Glomerular visceral epithelial cell (primary cell): ENCODE data around the gene VIM.
A peak's percentile ranks its signal among the peaks of the same experiment; 100 is the strongest.

Experiments used
- DNase-seq: peaks from one replicate; pipeline ENCODE4 v3.0.0-alpha.2; 2016; ENCODE audit errors: extremely low spot score

Gene VIM

GRCh38 chr10:17209881-17210280, 18.2 kb upstream of the VIM start:
- no peak for DNase-seq

DNA sequence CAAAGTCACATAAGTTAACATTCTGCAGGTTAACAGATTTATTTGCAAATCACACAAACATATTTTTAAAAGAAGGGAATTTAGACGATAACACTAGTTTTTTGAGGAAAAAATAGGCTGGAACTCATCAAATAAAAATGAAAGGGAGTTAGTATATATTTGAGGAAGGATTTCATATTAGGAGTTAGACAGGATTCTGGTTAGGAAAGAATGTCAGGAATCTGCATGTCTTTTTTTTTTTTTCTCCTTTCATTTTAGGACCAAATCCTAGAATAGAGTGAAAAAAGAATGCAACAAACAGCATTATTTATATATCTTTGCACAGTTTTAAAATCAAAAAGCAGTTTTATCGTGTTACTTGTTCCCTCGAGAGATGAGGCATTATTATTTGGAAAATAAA, 17.7 kb upstream of the VIM start:
- no peak for DNase-seq

GRCh38 chr10:17212802-17213221, 15.2 kb upstream of the VIM start:
- DNase-seq = no peak

DNA sequence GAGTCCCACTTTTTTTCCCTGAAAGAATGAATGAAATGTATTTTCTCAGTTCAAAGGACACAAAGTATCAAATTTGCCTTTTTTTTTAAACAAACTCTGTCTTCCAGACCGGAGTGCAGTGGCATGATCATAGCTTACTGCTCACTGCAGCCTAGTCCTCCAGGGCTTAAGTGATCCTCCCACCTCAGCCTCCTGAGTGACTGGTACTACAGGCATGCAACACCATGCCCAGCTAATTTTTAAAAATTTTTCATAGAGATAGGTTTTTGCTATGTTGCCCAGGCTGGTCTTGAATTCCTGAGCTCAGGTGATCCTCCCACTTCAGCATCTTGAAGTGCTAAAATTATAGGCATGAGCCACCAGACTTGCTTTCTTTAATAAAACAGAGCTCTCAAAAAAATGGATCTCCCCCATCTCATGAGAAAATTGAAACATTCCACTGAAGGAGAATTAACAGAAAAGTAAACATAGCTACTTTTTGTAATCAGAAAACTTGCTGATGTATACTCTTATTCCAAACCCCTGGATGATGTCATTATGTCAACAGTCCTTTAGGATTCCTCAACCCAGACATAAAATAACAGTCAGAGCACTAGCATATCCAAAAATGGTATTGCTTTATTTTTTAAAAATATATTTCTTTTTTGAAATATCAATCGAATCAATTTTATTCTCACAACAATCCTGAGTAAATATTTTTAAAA, 14.2 kb upstream of the VIM start:
- peak; percentile 46 for DNase-seq

- DNase-seq = peak; percentile 33
These were observed 13.5 kb upstream of the VIM start for GRCh38 chr10:17214526-17214925.

DNA sequence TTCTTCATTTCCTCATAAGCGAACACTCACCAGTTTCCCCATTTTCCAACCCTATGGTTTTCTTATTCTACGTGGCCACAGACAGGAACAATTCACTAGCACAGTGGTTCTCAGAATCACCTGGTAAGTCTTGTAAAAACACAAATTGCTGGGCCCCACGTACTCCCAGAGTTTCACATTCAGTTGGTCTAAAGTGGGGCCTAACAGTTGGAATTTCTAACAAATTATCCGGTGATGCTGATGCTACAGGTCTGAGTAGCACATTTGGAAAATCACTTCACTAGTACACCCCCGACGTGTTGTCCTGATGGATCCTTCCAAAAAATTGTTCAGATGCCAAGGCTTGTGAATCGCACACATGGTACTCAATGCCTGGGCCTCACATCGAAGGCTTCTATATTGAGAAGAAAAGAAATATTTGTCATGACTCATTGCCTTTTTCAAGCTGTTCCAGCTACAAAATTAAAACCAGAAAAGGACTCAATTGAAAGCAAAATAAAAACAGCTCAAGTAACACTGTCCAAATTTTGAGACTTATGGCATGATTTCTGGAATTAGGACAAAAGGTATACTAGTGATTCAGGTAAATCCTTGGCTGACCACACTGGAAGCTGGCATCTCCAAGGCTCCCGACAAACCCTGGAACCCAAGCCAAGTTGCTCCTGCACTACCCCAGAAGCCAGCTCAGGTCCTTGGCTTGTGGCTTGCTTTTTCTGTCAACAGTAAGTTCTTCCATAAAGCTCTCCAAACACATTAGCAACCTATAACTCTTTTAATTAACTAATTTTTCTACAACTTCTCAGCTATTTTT, 12.9 kb upstream of the VIM start:
- DNase-seq = peak; percentile 86

DNA sequence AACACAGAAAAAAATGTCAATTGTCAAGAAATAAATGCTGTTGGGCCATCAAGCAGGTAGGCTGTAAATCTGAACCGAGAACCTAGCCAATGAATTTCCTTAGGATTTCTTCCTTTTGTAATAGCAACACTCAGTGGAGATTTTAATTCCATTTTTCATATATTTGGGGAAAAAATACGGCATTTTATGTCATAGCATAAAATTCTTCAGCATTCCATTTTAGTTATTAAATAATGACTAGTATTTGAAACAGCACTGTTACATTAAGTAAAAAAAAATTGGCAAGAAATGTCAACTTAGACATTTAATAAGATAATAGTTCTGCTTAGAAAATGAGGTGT, 12.3 kb upstream of the VIM start:
- no peak for DNase-seq

DNA sequence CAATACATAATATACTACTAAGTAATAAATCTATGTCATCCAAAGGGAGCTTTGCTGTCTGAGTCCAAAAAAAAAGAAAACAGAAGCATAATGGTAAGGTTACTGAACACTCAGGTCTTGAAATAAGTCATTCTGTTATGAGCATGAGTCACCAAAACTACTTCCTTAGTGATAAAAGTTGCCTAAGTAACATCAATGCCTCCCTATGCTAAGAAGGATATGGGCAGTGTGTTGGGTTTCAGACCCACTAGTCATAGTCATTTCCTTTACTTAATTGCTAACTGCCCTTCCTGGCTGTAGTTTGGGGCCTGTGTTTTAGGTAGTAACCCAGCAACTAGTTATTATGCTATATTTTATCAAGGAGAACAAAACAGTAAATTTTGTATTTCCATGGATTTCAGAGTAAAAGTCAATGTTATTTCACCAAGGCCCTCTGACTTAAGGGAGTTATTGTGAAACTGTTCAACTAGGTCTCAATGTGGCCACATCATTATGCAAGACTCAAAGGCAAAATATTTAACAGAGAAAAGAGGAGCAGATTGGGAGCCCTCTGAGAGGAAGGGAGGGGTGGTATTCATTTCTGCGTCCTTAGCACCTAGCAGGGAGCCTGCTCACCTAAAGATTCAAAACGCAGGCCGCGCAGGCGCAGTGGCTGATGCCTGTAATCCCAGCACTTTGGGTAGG, 11.7 kb upstream of the VIM start:
- DNase-seq = peak; percentile 95

DNA sequence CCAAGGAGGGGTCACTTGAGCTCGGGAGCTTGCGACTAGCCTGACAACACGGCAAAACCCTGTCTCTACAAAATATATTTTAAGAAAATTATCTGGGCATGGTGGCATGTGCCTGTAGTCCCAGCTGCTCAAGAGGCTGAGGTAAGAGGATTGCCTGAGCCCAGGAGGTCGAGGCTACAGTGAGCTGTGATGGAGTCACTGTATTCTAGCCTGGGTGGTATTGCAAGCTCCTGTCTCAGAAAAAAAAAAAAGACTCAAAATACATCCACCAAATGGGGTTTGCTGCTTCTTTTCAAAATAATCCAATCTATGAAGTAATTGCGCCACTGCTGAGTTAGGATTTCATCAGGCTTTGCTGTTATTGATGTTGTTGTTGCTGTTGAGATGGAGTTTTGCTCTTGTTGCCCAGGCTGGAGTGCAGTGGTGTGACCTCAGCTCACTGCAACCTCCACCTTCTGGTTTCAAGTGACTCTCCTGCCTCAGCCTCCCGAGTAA, 11.1 kb upstream of the VIM start:
- DNase-seq = no peak

DNA sequence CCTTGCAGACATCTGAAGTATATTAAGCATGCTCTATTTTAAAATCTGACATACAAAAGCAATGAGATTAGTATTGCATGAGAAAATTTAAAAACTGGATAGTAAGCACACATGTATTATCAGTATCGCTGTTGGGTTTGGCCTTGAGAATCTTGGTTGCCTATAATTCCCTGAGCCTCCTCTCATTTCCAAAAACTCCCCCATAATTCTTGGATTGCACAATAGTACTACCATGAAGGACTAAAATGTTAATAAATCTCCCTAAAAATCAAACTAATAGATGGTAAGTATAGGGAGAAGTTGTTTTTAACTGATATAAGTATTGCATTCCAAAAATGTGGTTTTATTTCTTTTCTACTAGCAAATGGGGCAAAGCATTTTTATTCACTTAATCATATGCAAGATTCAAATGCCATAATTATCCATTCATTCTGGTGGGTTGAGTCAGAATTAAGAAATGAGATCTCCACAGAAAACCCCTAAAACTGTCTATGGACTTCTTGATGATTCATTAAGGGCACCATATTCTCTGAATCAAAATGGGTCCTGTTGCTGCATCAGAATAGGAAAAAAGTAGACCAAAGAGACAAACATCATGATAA, 10.3 kb upstream of the VIM start:
- DNase-seq = no peak

GRCh38 chr10:17219024-17219423, 9.0 kb upstream of the VIM start:
- no peak for DNase-seq

GRCh38 chr10:17220652-17221100, 7.4 kb upstream of the VIM start:
- peak; percentile 23 for DNase-seq

DNA sequence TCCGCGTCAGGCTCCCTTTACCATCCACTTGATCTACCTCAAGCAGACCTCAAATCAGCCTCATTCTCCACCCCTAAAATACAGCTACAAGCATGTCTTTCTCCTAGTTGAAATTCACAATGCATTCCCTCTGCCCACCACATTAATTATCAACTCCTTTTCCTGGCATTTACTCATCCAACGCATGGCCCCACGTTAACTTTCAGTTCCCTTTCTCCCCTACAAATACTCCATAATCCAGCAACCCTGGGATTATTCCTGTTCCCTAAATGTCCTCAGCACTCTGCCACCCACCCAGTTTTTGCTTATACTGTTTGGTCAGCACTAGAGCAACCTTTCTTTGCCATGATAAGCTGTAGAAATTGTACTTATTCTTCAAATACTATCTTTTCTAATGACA, 5.7 kb upstream of the VIM start:
- peak; percentile 36 for DNase-seq

DNA sequence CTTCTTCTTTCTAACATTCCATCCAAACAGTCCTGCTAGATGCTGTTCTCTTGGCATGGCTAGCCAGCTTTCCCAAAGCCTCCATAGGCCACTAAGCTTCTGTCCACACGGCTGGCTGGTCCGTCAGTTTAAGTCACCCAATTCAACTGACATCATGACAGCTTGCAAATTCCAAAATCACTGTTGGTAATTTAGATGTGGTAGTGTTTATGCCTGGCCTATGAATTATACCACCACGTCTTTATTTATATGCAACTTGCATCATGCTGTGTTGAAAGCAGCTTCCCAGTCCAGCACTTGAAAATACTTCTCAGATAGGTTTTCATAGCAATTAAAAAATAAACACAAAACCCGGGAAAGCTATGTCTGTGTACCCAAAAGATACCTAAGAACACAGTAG, 2.2 kb upstream of the VIM start:
- DNase-seq = no peak

DNA sequence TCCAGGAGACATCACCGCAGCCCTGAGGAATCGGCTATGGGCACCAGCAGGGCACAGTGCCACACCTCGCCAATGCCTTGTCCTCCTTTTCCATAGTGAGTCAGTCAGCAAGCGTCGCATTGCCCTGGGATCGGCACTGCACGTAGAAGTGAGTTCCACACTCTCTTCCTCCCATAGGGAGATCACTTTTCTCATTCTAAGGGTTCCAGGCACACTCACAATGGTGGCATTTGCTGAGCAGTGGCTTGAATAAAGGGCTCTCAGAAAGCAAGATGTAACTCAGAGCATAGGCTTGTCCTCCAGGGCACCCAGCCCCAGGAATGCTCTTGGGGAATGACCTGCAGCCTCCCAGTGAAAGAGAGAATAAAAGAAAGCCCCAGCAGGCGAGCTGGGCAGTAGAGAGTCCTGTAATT, 1.1 kb upstream of the VIM start:
- DNase-seq = no peak

DNA sequence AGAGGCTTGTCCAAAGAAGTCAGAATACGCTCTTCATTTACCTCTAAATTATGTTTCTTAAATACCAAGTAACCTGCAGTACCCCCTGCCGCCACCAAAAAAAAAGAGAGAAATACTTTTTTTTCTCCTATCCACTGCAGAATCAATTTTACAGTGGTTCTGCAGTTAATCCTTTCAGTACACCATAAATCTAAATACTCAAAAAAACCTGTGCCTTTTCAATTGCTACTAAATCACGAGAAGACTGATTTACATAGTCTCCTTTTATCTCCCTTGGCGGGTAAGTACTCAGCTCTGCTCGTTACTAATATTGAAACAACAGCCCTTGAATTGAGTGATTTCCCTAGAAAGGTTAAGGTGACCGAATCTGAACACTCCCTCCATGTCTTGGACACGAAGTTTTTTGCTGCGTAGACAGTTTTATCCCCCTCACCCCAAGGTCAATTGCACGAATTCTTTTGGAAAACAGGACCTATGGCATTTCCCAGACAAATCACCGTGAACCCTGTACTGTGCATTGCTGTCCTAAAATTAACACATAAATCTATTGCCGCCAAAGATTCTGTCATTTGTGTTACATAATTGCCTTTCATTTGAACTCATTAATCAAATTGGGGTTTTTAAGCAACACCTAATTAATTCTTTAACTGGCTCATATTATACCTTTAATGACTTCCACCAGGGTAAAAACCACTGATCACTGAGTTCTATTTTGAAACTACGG, 512 bp upstream of the VIM start:
- DNase-seq = peak; percentile 44

DNA sequence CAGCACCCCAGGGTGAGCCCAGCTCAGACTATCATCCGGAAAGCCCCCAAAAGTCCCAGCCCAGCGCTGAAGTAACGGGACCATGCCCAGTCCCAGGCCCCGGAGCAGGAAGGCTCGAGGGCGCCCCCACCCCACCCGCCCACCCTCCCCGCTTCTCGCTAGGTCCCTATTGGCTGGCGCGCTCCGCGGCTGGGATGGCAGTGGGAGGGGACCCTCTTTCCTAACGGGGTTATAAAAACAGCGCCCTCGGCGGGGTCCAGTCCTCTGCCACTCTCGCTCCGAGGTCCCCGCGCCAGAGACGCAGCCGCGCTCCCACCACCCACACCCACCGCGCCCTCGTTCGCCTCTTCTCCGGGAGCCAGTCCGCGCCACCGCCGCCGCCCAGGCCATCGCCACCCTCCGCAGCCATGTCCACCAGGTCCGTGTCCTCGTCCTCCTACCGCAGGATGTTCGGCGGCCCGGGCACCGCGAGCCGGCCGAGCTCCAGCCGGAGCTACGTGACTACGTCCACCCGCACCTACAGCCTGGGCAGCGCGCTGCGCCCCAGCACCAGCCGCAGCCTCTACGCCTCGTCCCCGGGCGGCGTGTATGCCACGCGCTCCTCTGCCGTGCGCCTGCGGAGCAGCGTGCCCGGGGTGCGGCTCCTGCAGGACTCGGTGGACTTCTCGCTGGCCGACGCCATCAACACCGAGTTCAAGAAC, 1.1 kb downstream of the VIM start:
- peak; percentile 96 for DNase-seq

DNA sequence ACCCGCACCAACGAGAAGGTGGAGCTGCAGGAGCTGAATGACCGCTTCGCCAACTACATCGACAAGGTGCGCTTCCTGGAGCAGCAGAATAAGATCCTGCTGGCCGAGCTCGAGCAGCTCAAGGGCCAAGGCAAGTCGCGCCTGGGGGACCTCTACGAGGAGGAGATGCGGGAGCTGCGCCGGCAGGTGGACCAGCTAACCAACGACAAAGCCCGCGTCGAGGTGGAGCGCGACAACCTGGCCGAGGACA, 1.6 kb downstream of the VIM start:
- no peak for DNase-seq

GRCh38 chr10:17229967-17230682, 2.1 kb downstream of the VIM start:
- DNase-seq = peak; percentile 84

DNA sequence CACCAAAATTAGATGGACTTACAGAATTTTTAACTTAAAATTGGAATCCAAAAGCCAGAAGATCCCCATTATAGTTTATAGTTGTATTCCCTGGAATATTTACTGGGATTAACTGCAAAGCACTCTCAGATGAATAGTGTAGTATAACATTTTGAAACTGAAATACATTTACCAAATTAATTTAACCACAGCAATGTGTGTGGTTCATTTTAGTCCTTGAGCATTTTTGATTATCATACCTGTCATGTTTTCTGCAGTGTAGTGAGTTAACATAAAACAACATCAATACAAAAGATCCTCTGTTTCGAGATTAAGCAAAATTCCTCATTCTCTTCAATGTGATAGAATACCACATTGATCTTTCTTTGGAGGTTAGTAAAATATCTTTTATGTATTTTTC, 3.7 kb downstream of the VIM start:
- DNase-seq = peak; percentile 8
